Chondrocyte (in vitro differentiated cells): ENCODE data around the gene LYSMD2. TPM values are rescaled to one million over a fixed set of nuclear protein-coding genes. Genes with fewer than 3 reads are reported as not detected.

Experiments used
- DNase-seq: peaks from one replicate; pipeline ENCODE4 v3.0.0; 2021; ENCODE audit warnings: mixed read lengths, low spot score
- H3K27ac Mint-ChIP-seq: one replicate; pipeline ENCODE4 v1.8.0; 2021; ENCODE audit warnings: mild to moderate bottlenecking, moderate library complexity, mixed read lengths; ENCODE audit not compliant: unreplicated experiment
- H3K27me3 Mint-ChIP-seq: 2 replicates; pipeline ENCODE4 v1.8.0; 2021; ENCODE audit warnings: low read depth, mixed read lengths
- H3K36me3 Mint-ChIP-seq: 2 replicates; pipeline ENCODE4 v1.8.0; 2021; ENCODE audit warnings: low read depth, mixed read lengths
- H3K4me1 Mint-ChIP-seq: 2 replicates; pipeline ENCODE4 v1.8.0; 2021; ENCODE audit warnings: low read depth, mild to moderate bottlenecking, mixed read lengths
- H3K4me3 Mint-ChIP-seq: one replicate; pipeline ENCODE4 v1.8.0; 2021; ENCODE audit warnings: mild to moderate bottlenecking, moderate library complexity, mixed read lengths; ENCODE audit not compliant: unreplicated experiment
- H3K9me3 Mint-ChIP-seq: 2 replicates; pipeline ENCODE4 v1.8.0; 2021; ENCODE audit warnings: low read depth, mixed read lengths
- total RNA-seq: library from RNA; stranded (reverse); gene quantifications from 3 replicates; pipeline ENCODE4 v1.2.1, GENCODE V29; 2021
- TF ChIP-seq, protein P1 (sequence below): fragments of 200-600 bp; sonication (generic); IDR thresholded peaks from 2 replicates; pipeline ENCODE4 v1.5.0; 2021; ENCODE audit warnings: antibody characterized with exemption, mild to moderate bottlenecking, moderate library complexity

LYSMD2 gene
- total RNA-seq, 1 donor from 2014 or later = 2.7 TPM

DNA sequence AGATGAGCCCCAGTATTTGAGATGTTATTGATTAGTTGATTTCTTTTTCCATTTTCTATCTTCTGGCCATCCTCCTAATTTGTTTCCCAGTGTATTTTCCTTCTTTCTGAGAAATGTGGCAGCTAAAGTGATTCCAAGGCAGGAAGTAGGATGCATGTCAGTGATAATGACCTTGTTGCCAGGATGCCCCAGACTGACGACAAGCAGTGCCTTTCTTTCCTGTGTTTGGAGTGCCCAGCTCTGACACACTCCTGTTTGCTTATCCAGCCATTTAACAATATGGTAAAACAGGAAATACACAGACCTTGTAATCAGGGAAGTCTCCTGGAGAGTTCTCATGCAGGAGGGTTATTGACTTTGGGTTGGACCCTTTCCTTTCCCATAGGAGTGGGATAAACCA lies 34.3 kb upstream of the LYSMD2 start:
- H3K27ac Mint-ChIP-seq = no peak overlapping the region
- no peak overlapping the region for H3K4me3 Mint-ChIP-seq
- no peaks in the 10 kb centered on the region for H3K27me3 Mint-ChIP-seq
- no peaks in the 10 kb centered on the region for H3K9me3 Mint-ChIP-seq
- TF ChIP-seq, protein P1, sequence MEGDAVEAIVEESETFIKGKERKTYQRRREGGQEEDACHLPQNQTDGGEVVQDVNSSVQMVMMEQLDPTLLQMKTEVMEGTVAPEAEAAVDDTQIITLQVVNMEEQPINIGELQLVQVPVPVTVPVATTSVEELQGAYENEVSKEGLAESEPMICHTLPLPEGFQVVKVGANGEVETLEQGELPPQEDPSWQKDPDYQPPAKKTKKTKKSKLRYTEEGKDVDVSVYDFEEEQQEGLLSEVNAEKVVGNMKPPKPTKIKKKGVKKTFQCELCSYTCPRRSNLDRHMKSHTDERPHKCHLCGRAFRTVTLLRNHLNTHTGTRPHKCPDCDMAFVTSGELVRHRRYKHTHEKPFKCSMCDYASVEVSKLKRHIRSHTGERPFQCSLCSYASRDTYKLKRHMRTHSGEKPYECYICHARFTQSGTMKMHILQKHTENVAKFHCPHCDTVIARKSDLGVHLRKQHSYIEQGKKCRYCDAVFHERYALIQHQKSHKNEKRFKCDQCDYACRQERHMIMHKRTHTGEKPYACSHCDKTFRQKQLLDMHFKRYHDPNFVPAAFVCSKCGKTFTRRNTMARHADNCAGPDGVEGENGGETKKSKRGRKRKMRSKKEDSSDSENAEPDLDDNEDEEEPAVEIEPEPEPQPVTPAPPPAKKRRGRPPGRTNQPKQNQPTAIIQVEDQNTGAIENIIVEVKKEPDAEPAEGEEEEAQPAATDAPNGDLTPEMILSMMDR = no peak
- H3K4me1 Mint-ChIP-seq = no peaks in the 10 kb centered on the region
- no peak for DNase-seq
- peaks cover 14% of the 10 kb centered on the region for H3K36me3 Mint-ChIP-seq

GRCh38 chr15:51770902-51771301 lies 33.4 kb upstream of the LYSMD2 start:
- no peak overlapping the region for H3K4me3 Mint-ChIP-seq
- TF ChIP-seq, protein P1 = no peak
- H3K9me3 Mint-ChIP-seq = no peaks in the 10 kb centered on the region
- DNase-seq = no peak
- H3K36me3 Mint-ChIP-seq = peaks cover 12% of the 10 kb centered on the region
- no peaks in the 10 kb centered on the region for H3K4me1 Mint-ChIP-seq
- no peak overlapping the region for H3K27ac Mint-ChIP-seq
- no peaks in the 10 kb centered on the region for H3K27me3 Mint-ChIP-seq

- H3K4me1 Mint-ChIP-seq = no peaks in the 10 kb centered on the region
- no peaks in the 10 kb centered on the region for H3K27me3 Mint-ChIP-seq
- H3K9me3 Mint-ChIP-seq = no peaks in the 10 kb centered on the region
- DNase-seq = no peak
- TF ChIP-seq, protein P1 = no peak
- no peak overlapping the region for H3K4me3 Mint-ChIP-seq
- H3K36me3 Mint-ChIP-seq = peaks cover 8% of the 10 kb centered on the region
- H3K27ac Mint-ChIP-seq = no peak overlapping the region
These were observed 30.6 kb upstream of the LYSMD2 start for GRCh38 chr15:51768018-51768417.

DNA sequence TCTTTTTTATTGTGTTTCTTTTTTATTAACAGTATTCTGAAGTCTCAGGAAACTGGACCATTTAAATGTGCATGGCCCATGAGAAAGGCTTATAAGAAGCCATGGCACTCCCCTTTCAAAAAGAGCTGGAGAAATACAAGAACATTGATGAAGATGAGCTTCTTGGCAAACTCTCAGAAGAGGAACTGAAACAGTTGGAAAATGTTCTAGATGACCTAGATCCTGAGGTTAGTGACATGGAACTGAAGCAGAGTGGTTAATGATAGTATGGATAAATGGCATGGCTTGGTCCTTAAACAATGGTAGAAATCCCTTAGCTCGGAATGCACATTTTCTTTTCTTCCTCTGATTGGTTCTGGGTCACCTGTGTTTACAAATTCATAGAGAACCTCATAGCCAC lies 28.9 kb upstream of the LYSMD2 start:
- DNase-seq = no peak
- Mint-ChIP-seq H3K9me3 (no peaks in the 10 kb centered on the region), H3K4me1 (no peaks in the 10 kb centered on the region)

GRCh38 chr15:51765751-51766150 lies 28.3 kb upstream of the LYSMD2 start:
- TF ChIP-seq, protein P1 = no peak
- Mint-ChIP-seq H3K27ac (no peak overlapping the region), H3K27me3 (no peaks in the 10 kb centered on the region), H3K9me3 (no peaks in the 10 kb centered on the region), H3K36me3 (peaks cover 5% of the 10 kb centered on the region), H3K4me1 (no peaks in the 10 kb centered on the region), H3K4me3 (no peak overlapping the region)
- DNase-seq = no peak

More for the DNA sequence above, 28.9 kb upstream of the LYSMD2 start:
- H3K36me3 Mint-ChIP-seq = peaks cover 8% of the 10 kb centered on the region
- TF ChIP-seq, protein P1 = no peak
- no peaks in the 10 kb centered on the region for H3K27me3 Mint-ChIP-seq
- H3K27ac Mint-ChIP-seq = no peak overlapping the region
- H3K4me3 Mint-ChIP-seq = no peak overlapping the region
